Measurements from ENCODE around the gene TIMP3.

Gene TIMP3

DNA sequence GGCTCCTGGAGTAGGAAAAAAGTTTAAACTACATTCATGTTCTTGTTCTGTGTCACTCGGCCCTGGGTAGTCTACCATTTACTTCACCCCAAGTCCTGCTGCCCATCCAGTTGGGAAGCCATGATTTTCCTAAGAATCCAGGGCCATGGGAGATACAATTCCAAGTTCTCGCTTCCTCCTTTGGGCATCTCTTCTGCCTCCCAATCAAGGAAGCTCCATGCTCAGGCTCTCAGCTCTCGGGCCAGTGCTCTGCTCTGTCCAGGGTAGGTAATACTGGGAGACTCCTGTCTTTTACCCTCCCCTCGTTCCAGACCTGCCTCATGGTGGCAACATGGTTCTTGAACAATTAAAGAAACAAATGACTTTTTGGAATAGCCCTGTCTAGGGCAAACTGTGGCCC lies 60.6 kb downstream of the TIMP3 start (continued):
- TF ChIP-seq, protein P1, sequence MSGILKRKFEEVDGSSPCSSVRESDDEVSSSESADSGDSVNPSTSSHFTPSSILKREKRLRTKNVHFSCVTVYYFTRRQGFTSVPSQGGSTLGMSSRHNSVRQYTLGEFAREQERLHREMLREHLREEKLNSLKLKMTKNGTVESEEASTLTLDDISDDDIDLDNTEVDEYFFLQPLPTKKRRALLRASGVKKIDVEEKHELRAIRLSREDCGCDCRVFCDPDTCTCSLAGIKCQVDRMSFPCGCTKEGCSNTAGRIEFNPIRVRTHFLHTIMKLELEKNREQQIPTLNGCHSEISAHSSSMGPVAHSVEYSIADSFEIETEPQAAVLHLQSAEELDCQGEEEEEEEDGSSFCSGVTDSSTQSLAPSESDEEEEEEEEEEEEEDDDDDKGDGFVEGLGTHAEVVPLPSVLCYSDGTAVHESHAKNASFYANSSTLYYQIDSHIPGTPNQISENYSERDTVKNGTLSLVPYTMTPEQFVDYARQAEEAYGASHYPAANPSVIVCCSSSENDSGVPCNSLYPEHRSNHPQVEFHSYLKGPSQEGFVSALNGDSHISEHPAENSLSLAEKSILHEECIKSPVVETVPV (CRISPR knock-in tag; IDR thresholded peaks at IDR 0.05), result no peak

DNA sequence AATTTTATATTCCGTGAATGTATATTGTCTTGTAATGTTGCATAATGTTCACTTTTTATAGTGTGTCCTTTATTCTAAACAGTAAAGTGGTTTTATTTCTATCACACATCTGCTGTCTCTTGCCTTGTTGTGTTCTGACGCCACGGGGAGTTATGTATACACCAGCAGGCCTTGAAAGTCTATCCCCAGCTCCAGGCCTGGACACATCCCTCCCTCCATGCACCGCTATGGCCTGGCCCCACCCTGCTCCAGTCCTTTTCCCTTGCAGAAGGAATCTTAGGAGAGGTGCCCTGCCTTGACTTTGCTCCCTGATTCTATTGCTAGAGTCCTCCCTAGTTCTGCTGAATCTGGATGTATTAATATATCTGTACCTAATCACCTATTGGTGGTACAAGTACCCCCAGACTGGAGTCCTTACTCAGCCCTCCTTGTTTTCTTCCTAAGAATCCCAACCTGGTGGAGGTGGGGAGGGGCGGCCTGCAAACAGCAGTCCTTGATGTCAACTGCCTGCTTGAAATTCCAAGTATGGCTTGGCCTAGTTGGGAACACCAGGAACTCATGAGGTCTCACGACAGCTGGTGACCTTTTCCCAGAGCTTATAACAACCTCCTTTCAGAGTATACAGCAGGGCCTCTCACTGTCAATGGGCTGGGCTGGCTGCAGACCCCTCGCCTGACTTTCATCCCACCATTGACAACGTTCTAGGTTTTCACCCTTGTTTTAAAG lies 61.6 kb downstream of the TIMP3 start:
- no peak for TF ChIP-seq BACH2 (CRISPR knock-in tag; IDR thresholded peaks at IDR 0.05; ENCODE audit: borderline replicate concordance)
- no peak for TF ChIP-seq OSR1 (CRISPR knock-in tag; IDR thresholded peaks at IDR 0.05)
- TF ChIP-seq, protein P2, sequence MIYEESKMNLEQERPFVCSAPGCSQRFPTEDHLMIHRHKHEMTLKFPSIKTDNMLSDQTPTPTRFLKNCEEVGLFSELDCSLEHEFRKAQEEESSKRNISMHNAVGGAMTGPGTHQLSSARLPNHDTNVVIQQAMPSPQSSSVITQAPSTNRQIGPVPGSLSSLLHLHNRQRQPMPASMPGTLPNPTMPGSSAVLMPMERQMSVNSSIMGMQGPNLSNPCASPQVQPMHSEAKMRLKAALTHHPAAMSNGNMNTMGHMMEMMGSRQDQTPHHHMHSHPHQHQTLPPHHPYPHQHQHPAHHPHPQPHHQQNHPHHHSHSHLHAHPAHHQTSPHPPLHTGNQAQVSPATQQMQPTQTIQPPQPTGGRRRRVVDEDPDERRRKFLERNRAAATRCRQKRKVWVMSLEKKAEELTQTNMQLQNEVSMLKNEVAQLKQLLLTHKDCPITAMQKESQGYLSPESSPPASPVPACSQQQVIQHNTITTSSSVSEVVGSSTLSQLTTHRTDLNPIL (CRISPR knock-in tag; IDR thresholded peaks at IDR 0.05; ENCODE audit: low read depth), result no peak
- TF ChIP-seq ESRRG (CRISPR knock-in tag; IDR thresholded peaks at IDR 0.05), result no peak
- no peak for TF ChIP-seq ZNF565 (CRISPR knock-in tag; conservative IDR thresholded peaks at IDR 0.05; ENCODE audit: low read depth)
- no peak for TF ChIP-seq ZFP3 (CRISPR knock-in tag; IDR thresholded peaks at IDR 0.05)
- TF ChIP-seq GLIS3 (CRISPR knock-in tag; IDR thresholded peaks at IDR 0.05), result no peak
- no peak for TF ChIP-seq TCF4 (CRISPR knock-in tag; IDR thresholded peaks at IDR 0.05; ENCODE audit: borderline replicate concordance)
- TF ChIP-seq, protein P3, sequence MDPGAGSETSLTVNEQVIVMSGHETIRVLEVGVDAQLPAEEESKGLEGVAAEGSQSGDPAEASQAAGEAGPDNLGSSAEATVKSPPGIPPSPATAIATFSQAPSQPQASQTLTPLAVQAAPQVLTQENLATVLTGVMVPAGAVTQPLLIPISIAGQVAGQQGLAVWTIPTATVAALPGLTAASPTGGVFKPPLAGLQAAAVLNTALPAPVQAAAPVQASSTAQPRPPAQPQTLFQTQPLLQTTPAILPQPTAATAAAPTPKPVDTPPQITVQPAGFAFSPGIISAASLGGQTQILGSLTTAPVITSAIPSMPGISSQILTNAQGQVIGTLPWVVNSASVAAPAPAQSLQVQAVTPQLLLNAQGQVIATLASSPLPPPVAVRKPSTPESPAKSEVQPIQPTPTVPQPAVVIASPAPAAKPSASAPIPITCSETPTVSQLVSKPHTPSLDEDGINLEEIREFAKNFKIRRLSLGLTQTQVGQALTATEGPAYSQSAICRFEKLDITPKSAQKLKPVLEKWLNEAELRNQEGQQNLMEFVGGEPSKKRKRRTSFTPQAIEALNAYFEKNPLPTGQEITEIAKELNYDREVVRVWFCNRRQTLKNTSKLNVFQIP (CRISPR knock-in tag; IDR thresholded peaks at IDR 0.05; ENCODE audit: borderline replicate concordance, low read depth), result no peak
- ATAC-seq, result no peak

DNA sequence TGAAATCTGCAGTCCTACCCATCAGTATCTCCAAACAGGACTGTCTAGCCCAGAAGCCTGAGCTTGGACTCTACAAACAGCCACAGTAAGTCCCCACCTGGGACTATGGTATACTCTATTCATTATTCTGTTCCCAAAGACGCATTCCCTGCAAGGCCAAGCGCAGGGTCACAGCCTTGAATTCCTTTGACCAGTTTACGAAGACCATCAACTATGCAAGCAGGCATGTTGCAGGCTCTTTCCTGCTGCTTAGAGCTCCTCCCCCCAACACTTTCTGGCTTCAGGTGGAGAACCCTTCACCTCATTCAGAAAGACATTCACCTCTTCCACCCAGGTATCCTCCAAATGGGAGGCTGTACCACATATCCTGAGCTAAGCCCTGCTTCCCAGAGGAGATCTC lies 62.5 kb downstream of the TIMP3 start:
- ATAC-seq, result no peak
- no peak for TF ChIP-seq GLIS3 (CRISPR knock-in tag; IDR thresholded peaks at IDR 0.05)
- TF ChIP-seq ZFP3 (CRISPR knock-in tag; IDR thresholded peaks at IDR 0.05), result no peak
- TF ChIP-seq ZFP30 (CRISPR knock-in tag; IDR thresholded peaks at IDR 0.05), result no peak
- no peak for TF ChIP-seq TOX (CRISPR knock-in tag; IDR thresholded peaks at IDR 0.05; ENCODE audit: borderline replicate concordance)
- TF ChIP-seq, protein P4, sequence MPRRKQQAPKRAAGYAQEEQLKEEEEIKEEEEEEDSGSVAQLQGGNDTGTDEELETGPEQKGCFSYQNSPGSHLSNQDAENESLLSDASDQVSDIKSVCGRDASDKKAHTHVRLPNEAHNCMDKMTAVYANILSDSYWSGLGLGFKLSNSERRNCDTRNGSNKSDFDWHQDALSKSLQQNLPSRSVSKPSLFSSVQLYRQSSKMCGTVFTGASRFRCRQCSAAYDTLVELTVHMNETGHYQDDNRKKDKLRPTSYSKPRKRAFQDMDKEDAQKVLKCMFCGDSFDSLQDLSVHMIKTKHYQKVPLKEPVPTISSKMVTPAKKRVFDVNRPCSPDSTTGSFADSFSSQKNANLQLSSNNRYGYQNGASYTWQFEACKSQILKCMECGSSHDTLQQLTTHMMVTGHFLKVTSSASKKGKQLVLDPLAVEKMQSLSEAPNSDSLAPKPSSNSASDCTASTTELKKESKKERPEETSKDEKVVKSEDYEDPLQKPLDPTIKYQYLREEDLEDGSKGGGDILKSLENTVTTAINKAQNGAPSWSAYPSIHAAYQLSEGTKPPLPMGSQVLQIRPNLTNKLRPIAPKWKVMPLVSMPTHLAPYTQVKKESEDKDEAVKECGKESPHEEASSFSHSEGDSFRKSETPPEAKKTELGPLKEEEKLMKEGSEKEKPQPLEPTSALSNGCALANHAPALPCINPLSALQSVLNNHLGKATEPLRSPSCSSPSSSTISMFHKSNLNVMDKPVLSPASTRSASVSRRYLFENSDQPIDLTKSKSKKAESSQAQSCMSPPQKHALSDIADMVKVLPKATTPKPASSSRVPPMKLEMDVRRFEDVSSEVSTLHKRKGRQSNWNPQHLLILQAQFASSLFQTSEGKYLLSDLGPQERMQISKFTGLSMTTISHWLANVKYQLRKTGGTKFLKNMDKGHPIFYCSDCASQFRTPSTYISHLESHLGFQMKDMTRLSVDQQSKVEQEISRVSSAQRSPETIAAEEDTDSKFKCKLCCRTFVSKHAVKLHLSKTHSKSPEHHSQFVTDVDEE (CRISPR knock-in tag; IDR thresholded peaks at IDR 0.05), result no peak
- TF ChIP-seq, protein P2 (CRISPR knock-in tag; IDR thresholded peaks at IDR 0.05; ENCODE audit: low read depth), result no peak
- TF ChIP-seq ZNF70 (CRISPR knock-in tag; IDR thresholded peaks at IDR 0.05), result no peak
- no peak for TF ChIP-seq BACH2 (CRISPR knock-in tag; IDR thresholded peaks at IDR 0.05; ENCODE audit: borderline replicate concordance)

DNA sequence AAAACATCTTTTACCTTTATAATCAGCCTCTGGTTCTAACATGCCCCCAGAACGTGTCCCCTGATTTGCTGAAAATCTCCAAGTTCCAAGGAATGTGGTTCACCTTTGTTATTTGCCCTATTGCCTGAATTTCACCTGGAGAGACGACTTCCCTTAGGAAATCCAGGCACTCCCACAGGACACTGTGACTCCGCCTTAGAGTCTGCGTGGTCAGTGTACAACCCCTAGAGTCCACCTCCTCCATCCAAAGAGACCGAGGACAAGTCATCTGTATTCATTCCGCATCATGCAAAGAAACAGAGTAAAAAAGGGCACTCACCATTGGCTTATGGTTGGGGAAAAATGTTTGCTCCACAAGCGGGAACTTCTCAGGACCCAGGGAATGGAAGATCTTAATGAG lies 63.1 kb downstream of the TIMP3 start:
- no peak for ATAC-seq
- TF ChIP-seq BACH2 (CRISPR knock-in tag; IDR thresholded peaks at IDR 0.05; ENCODE audit: borderline replicate concordance) (no peak), ISL1 (CRISPR knock-in tag; IDR thresholded peaks at IDR 0.05) (no peak), ZNF8 (CRISPR knock-in tag; IDR thresholded peaks at IDR 0.05) (no peak), TCF4 (CRISPR knock-in tag; IDR thresholded peaks at IDR 0.05; ENCODE audit: borderline replicate concordance) (no peak), OSR1 (CRISPR knock-in tag; IDR thresholded peaks at IDR 0.05) (no peak), RARB (CRISPR knock-in tag; IDR thresholded peaks at IDR 0.05) (no peak), ZFP30 (CRISPR knock-in tag; IDR thresholded peaks at IDR 0.05) (no peak), PPARA (CRISPR knock-in tag; IDR thresholded peaks at IDR 0.05; ENCODE audit: borderline replicate concordance) (no peak), ZNF70 (CRISPR knock-in tag; IDR thresholded peaks at IDR 0.05) (no peak), GLIS3 (CRISPR knock-in tag; IDR thresholded peaks at IDR 0.05) (no peak), ZFP3 (CRISPR knock-in tag; IDR thresholded peaks at IDR 0.05) (no peak), SNAI2 (CRISPR knock-in tag; IDR thresholded peaks at IDR 0.05) (no peak)
- TF ChIP-seq, protein P1 (CRISPR knock-in tag; IDR thresholded peaks at IDR 0.05), result no peak
- TF ChIP-seq, protein P3 (CRISPR knock-in tag; IDR thresholded peaks at IDR 0.05; ENCODE audit: borderline replicate concordance, low read depth), result no peak
- TF ChIP-seq, protein P2 (CRISPR knock-in tag; IDR thresholded peaks at IDR 0.05; ENCODE audit: low read depth), result no peak

Data from SK-N-SH treated with all-trans-retinoic acid at 6 μM for 48 hours (cell line).